GM13977 (cell line): Measurements from ENCODE around the gene RASGRP1.

Experiments
- DNase-seq: peaks from one replicate; pipeline ENCODE4 v3.0.0; 2012; ENCODE audit warnings: low spot score
- in situ Hi-C: fragments of 300-500 bp; cut with MboI; formaldehyde crosslinking; loops from one replicate; pipeline ENCODE4 v1.12.0; 2022; ENCODE audit warnings: low sequenced_read_pairs, low pct_unique_long_range_greater_than_20kb, mixed read lengths, inconsistent platforms; ENCODE audit not compliant: unreplicated experiment
- TF ChIP-seq, protein P1 (sequence below): IDR thresholded peaks from 2 replicates; pipeline ENCODE4 v1.5.1; 2012; ENCODE audit warnings: mild to moderate bottlenecking, control low read depth; ENCODE audit not compliant: insufficient read depth; ENCODE audit errors: extremely low read depth, missing control alignments

Gene RASGRP1

DNA sequence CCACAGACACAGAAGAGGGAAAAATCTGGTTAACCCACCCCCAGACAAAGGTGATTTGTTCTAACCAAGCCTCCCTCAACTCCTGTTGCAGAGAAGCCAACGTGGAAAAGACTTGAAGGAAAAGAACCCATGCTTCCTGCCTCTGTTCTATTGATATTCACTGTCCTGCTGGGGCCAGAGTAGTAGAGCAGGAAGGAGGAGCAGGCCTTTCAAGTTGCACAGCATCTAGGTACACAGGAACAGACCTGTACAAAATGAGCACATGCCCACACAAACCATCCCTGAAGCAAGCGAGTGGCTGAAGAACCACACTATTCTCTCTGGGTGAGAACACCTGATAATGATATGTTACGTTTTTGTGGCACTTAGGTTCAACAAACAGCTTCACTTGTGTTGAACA is 29.9 kb downstream of the RASGRP1 start:
- DNase-seq: no peak
- in situ Hi-C loops: no loop called here
- TF ChIP-seq, protein P1, sequence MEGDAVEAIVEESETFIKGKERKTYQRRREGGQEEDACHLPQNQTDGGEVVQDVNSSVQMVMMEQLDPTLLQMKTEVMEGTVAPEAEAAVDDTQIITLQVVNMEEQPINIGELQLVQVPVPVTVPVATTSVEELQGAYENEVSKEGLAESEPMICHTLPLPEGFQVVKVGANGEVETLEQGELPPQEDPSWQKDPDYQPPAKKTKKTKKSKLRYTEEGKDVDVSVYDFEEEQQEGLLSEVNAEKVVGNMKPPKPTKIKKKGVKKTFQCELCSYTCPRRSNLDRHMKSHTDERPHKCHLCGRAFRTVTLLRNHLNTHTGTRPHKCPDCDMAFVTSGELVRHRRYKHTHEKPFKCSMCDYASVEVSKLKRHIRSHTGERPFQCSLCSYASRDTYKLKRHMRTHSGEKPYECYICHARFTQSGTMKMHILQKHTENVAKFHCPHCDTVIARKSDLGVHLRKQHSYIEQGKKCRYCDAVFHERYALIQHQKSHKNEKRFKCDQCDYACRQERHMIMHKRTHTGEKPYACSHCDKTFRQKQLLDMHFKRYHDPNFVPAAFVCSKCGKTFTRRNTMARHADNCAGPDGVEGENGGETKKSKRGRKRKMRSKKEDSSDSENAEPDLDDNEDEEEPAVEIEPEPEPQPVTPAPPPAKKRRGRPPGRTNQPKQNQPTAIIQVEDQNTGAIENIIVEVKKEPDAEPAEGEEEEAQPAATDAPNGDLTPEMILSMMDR: no peak

DNA sequence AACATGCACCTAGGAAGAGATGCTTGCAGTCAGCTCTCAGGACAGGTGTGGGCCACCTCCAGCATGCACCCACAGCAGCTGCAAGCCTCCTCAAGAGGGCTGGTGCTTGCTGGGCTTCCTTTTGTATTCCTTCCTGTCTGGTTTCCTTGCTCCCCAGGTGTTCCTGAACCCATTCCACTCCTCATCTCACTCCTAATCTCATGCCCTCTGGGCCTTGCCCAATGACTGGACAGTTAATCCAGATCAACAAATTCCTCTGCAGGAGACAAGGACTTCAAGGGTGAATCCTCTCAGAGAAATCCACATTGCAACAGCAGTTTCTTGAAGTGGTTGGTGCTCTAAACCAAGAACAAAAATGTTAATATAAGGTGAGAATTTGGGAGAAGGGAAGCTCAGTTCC is 30.7 kb downstream of the RASGRP1 start:
- no peak for DNase-seq
- in situ Hi-C loops: no loop called here
- TF ChIP-seq, protein P1: no peak

DNA sequence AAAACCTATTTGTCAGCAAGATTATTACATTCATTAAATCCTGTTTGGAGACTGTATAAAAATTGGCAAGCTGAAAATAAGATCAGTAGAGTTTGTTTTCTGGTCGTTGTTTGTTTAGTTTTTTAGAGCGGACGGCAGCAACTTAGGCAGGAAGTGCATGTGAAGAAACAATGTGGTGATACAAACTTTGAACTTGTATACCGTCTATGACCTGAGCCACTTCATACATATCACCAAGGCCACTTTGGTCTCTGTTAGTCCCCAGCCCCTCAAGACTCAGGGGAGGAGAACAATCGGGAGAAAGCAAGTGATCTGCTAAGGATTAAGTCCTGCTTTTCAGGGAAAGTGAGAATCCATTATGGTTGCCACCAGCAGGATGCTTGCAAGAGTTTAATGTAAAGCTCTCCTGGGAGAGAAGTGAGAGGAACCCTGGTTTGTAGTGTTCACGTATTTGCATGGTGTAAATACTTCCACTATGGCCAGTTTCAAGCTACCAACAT is 31.1 kb downstream of the RASGRP1 start:
- no peak for DNase-seq
- in situ Hi-C loops: no loop called here
- TF ChIP-seq, protein P1: no peak

DNA sequence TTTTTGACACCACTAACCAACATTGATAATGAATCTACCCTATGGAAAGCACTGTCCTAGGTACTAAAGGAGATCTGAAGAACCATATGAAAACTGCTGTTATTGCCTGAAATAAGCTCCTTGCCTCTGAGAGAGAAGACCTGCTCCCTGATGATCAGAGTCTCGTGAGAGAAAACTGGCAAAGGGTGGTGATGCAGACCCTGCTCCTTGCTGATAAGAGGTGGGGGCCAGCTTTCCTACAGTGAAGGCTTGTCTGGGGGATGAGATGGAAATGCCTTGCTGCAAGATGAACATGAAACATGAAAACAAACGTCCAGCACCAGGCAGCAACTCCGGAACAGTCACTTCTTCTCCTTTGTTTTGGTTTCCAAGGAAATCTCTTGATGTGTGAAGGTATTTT is 31.9 kb downstream of the RASGRP1 start:
- in situ Hi-C loops: no loop called here
- DNase-seq: no peak
- TF ChIP-seq, protein P1: no peak

DNA sequence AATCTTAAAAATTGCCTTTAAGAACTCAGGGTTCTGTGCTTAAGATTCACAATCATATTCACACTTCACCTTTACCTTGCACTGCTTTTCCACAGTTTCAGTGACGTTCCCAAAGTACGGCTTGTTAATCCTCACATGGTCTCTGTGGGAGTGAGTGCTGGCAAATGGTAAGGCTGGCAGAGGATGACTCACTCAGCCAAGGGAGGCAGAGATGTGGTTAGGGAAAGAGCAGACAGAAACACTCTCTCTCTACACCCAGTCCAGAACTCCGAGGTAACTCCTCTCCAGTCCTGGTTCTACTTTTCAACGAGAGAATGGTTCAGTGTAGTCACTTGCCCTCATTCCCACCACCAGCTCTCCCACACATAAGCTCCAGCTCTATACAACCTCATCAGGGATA is 33.1 kb downstream of the RASGRP1 start:
- DNase-seq: no peak
- TF ChIP-seq, protein P1: no peak
- in situ Hi-C loops: no loop called here

DNA sequence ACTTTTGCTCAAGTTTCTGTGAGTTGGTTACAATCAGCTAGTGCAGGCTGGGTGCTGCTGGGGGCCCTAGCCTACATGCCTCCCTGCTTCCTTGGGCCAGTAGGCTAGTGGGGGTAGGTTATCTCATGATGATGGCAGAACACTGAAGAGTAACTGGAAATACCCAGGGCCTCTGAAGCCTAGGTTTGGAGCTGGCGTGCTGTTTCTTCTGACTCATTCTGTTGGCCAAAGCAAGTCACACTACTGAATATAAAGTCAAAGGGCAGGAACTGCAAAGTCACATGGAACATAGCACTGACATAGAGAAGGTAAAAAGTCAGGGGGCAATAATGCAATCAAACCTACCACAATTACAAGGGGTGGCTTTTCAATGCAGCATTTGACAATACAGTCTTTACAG is 34.5 kb downstream of the RASGRP1 start:
- no peak for DNase-seq
- TF ChIP-seq, protein P1: no peak
- in situ Hi-C loops: no loop called here

DNA sequence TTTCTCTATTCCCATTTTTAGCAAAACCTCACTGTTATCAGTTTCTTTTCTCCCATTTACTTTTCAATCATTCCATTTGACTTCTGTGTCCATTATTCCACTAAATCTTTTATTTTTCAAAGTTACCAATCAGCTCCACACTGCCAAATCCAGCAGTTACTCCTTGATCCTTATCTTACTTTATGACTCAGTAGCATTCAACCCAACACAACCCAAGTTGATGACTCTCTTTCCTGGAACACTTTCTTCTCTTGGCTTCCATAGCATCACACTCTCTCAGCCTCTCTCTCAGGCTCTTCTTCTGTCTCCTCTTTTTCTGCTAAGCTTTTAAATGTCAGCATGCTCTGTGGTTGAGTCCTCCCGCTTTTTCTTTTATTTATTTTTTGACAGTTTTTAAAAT is 36.3 kb downstream of the RASGRP1 start:
- in situ Hi-C loops: no loop called here
- no peak for DNase-seq
- TF ChIP-seq, protein P1: no peak
